GM19324 (cell line): ENCODE results near the gene ZNF789.

Source experiments
- ATAC-seq: cut with Tn5 transposase; IDR thresholded peaks from one replicate; pipeline ENCODE4 v1.9.1; 2021; ENCODE audit warnings: mild to moderate bottlenecking, moderate library complexity; ENCODE audit not compliant: unreplicated experiment, low FRiP score

Gene ZNF789

GRCh38 chr7:99457050-99457649 lies 15.5 kb upstream of the ZNF789 start:
- ATAC-seq: no peak

- ATAC-seq: no peak
Measured at GRCh38 chr7:99457650-99458493, 14.8 kb upstream of the ZNF789 start.

- no peak for ATAC-seq
Measured at GRCh38 chr7:99459087-99459486, 13.6 kb upstream of the ZNF789 start.

- ATAC-seq: no peak
Measured at GRCh38 chr7:99460651-99461050, 12.0 kb upstream of the ZNF789 start.

- ATAC-seq: no peak
Measured at GRCh38 chr7:99461221-99461620, 11.5 kb upstream of the ZNF789 start.

GRCh38 chr7:99465421-99465768 lies 7.3 kb upstream of the ZNF789 start:
- no peak for ATAC-seq

- ATAC-seq: no peak
Measured at GRCh38 chr7:99468336-99468918, 4.3 kb upstream of the ZNF789 start.

GRCh38 chr7:99469381-99470065 lies 3.2 kb upstream of the ZNF789 start:
- no peak for ATAC-seq

GRCh38 chr7:99473315-99473596 lies 566 bp downstream of the ZNF789 start:
- no peak for ATAC-seq

- ATAC-seq: no peak
Measured at GRCh38 chr7:99476107-99476506, 3.4 kb downstream of the ZNF789 start.

GRCh38 chr7:99478464-99479440 lies 6.1 kb downstream of the ZNF789 start:
- no peak for ATAC-seq

- no peak for ATAC-seq
Measured at GRCh38 chr7:99485094-99485493, 12.4 kb downstream of the ZNF789 start.

- ATAC-seq: no peak
Measured at GRCh38 chr7:99489235-99489634, 16.5 kb downstream of the ZNF789 start.

GRCh38 chr7:99490878-99491277 lies 18.2 kb downstream of the ZNF789 start:
- no peak for ATAC-seq

- ATAC-seq: no peak
Measured at GRCh38 chr7:99493823-99494222, 21.1 kb downstream of the ZNF789 start.

- ATAC-seq: no peak
Measured at GRCh38 chr7:99497766-99498545, 25.3 kb downstream of the ZNF789 start.

- ATAC-seq: no peak
Measured at GRCh38 chr7:99498546-99498944, 25.9 kb downstream of the ZNF789 start.

GRCh38 chr7:99499371-99499720 lies 26.7 kb downstream of the ZNF789 start:
- ATAC-seq: no peak

- ATAC-seq: peak; percentile 39
Measured at GRCh38 chr7:99499721-99500636, 27.3 kb downstream of the ZNF789 start, which contains the start of gene ZNF394. Gene ZNF394 (minus strand): TSS chr7:99500281. CDS start chr7:99500093, 188 bp downstream.
